Measurements from ENCODE around the gene ATF5. TPM values are rescaled to one million over a fixed set of nuclear protein-coding genes. Genes with fewer than 3 reads are reported as not detected.
"Not testable (repeated sequence)": the region's sequence is repeated elsewhere in the genome, so short reads cannot be mapped to it uniquely, and the experiment has no call there.

ATF5 gene
- total RNA-seq, 1 experiment from 2014 or later: 19.2 TPM

- intact Hi-C loops (cut with micrococcal nuclease; ENCODE audit: unreplicated experiment): no loop called here
- DNase-seq: no peak
- Histone ChIP-seq H3K36me3 (ENCODE audit: low read depth) (no peaks in the 10 kb centered on the region), H4K20me1 (ENCODE audit: insufficient read depth) (peaks cover 6% of the 10 kb centered on the region; the same call in 1 of the 2 replicates), H3K27ac (no peak overlapping the region), H3K27me3 (ENCODE audit: insufficient read depth, low read depth) (no peaks in the 10 kb centered on the region), H2AFZ (no peak overlapping the region), H3K4me1 (replicated peaks; ENCODE audit: insufficient read depth) (peaks cover 13% of the 10 kb centered on the region), H3K4me3 (no peak overlapping the region), H3K79me2 (ENCODE audit: low read depth) (no peaks in the 10 kb centered on the region), H3K4me2 (no peak overlapping the region), H3K9me3 (ENCODE audit: insufficient read depth, low read depth) (no peaks in the 10 kb centered on the region), H3F3A (ENCODE audit: insufficient read depth, low read depth) (peaks cover 12% of the 10 kb centered on the region; the same call in 1 of the 2 replicates), H3K9me2 (ENCODE audit: insufficient read depth) (no peaks in the 10 kb centered on the region)
- ChIA-PET POLR2A (ENCODE audit: unreplicated experiment) (no interaction called here), CTCF (no interaction called here)
- BruUV-seq (replicated peaks): no TSS peak
- TF ChIP-seq, protein P1, sequence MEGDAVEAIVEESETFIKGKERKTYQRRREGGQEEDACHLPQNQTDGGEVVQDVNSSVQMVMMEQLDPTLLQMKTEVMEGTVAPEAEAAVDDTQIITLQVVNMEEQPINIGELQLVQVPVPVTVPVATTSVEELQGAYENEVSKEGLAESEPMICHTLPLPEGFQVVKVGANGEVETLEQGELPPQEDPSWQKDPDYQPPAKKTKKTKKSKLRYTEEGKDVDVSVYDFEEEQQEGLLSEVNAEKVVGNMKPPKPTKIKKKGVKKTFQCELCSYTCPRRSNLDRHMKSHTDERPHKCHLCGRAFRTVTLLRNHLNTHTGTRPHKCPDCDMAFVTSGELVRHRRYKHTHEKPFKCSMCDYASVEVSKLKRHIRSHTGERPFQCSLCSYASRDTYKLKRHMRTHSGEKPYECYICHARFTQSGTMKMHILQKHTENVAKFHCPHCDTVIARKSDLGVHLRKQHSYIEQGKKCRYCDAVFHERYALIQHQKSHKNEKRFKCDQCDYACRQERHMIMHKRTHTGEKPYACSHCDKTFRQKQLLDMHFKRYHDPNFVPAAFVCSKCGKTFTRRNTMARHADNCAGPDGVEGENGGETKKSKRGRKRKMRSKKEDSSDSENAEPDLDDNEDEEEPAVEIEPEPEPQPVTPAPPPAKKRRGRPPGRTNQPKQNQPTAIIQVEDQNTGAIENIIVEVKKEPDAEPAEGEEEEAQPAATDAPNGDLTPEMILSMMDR (conservative IDR thresholded peaks at IDR 0.05): no peak
- TF ChIP-seq EZH2 (IDR thresholded peaks at IDR 0.05; ENCODE audit: low read depth): no peak
Observed at GRCh38 chr19:49940482-49940791, 11.4 kb downstream of the ATF5 start.

- H3K4me3 ChIP-seq; intact Hi-C loops (cut with micrococcal nuclease; ENCODE audit: unreplicated experiment); H2AFZ ChIP-seq; H3K9me2 ChIP-seq (ENCODE audit: insufficient read depth); BruUV-seq (replicated peaks); H4K20me1 ChIP-seq (ENCODE audit: insufficient read depth); H3K9me3 ChIP-seq (ENCODE audit: insufficient read depth, low read depth); H3K79me2 ChIP-seq (ENCODE audit: low read depth); H3K27ac ChIP-seq; CTCF ChIA-PET; H3K4me2 ChIP-seq; H3K36me3 ChIP-seq (ENCODE audit: low read depth); POLR2A ChIA-PET (ENCODE audit: unreplicated experiment); DNase-seq: not testable (repeated sequence)
- peaks cover 13% of the 10 kb centered on the region for H3K4me1 ChIP-seq (replicated peaks; ENCODE audit: insufficient read depth)
- peaks cover 12% of the 10 kb centered on the region; the same call in 1 of the 2 replicates for H3F3A ChIP-seq (ENCODE audit: insufficient read depth, low read depth)
- H3K27me3 ChIP-seq (ENCODE audit: insufficient read depth, low read depth): peaks cover 11% of the 10 kb centered on the region; the same call in 1 of the 2 replicates
Observed at GRCh38 chr19:49944567-49944966, 15.6 kb downstream of the ATF5 start.

GRCh38 chr19:49946415-49946814 is 17.4 kb downstream of the ATF5 start:
- Histone ChIP-seq H3K9me2 (ENCODE audit: insufficient read depth) (no peaks in the 10 kb centered on the region), H3K4me1 (replicated peaks; ENCODE audit: insufficient read depth) (peaks cover 13% of the 10 kb centered on the region)
- CTCF ChIA-PET: no interaction called here

More at GRCh38 chr19:49946415-49946814, 17.4 kb downstream of the ATF5 start:
- no peaks in the 10 kb centered on the region for H3K9me3 ChIP-seq (ENCODE audit: insufficient read depth, low read depth)
- H3K36me3 ChIP-seq (ENCODE audit: low read depth): no peaks in the 10 kb centered on the region
- BruUV-seq (replicated peaks): no TSS peak
- DNase-seq: no peak
- no peaks in the 10 kb centered on the region for H3K79me2 ChIP-seq (ENCODE audit: low read depth)
- intact Hi-C loops (cut with micrococcal nuclease; ENCODE audit: unreplicated experiment): no loop called here
- peaks cover 11% of the 10 kb centered on the region; the same call in 1 of the 2 replicates for H3K27me3 ChIP-seq (ENCODE audit: insufficient read depth, low read depth)
- H2AFZ ChIP-seq: no peak overlapping the region
- no peak overlapping the region for H3K4me2 ChIP-seq
- H3K27ac ChIP-seq: no peak overlapping the region
- no peaks in the 10 kb centered on the region for H4K20me1 ChIP-seq (ENCODE audit: insufficient read depth)
- POLR2A ChIA-PET (ENCODE audit: unreplicated experiment): no interaction called here
- H3F3A ChIP-seq (ENCODE audit: insufficient read depth, low read depth): peaks cover 7% of the 10 kb centered on the region; the same call in 1 of the 2 replicates
- H3K4me3 ChIP-seq: no peak overlapping the region
- no peak for TF ChIP-seq EZH2 (IDR thresholded peaks at IDR 0.05; ENCODE audit: low read depth)
- TF ChIP-seq, protein P1 (conservative IDR thresholded peaks at IDR 0.05): no peak
